ENCODE measurements around the gene SMIM41.

GRCh38 chr12:52052468-52053186, 26.9 kb upstream of the SMIM41 start:
- TF ChIP-seq CTCF (IDR thresholded peaks at IDR 0.05) (no peak), POLR2AphosphoS5 (IDR thresholded peaks at IDR 0.05; ENCODE audit: insufficient read depth in 1 of 2, low read depth in 1 of 2) (peak in 1 of 2 donors; percentile 69)
